ENCODE measurements around the gene RNF32.
"Not testable (repeated sequence)": the region's sequence is repeated elsewhere in the genome, so short reads cannot be mapped to it uniquely, and the experiment has no call there.

RNF32 gene

DNA sequence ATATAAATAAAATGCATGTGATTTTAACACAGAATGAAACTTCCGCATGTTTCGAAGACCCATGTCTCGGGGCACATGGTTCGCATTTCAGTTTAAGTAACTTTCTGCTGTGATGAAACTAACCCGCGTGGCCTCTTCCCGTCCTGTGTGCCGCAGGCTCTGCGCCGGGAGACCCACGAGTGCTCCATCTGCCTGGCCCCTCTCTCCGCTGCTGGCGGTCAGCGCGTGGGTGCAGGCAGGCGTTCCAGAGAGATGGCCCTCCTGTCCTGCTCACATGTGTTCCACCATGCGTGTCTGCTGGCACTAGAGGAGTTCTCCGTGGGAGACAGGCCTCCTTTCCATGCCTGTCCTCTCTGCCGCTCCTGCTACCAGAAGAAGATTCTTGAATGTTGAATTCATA lies 35.7 kb downstream of the RNF32 start:
- DNase-seq: no peak

DNA sequence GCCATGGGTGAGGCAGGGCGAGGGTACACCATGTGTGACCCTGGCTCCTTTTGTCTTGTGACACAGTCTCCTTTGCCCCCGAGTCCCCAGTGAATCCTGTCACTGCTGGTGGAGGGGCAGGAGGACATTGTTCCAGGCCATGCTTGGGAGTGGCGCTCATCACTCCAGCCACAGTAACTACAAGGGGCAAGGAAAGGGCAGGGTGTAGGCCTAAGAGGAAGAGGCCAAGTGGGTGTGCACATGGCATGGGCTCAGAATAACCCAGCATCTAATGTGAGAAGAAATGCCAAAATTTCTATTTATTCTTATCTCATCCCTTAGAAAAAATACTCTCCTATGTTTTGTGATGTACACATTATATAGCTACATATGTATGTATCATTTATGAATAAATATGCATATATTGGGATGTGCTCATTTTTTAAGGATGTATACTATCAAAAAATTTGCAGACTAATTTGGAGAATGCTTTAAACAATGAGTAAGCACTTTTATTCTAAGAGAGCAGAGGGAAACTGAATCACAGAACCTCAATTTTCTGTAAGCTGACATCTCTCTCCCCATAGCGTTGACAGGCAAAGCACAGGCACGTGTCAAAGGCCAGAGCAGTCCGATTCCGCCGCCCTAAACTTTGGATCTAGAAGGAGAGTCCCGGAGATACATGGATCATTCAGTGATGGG lies 36.9 kb downstream of the RNF32 start:
- DNase-seq: no peak

DNA sequence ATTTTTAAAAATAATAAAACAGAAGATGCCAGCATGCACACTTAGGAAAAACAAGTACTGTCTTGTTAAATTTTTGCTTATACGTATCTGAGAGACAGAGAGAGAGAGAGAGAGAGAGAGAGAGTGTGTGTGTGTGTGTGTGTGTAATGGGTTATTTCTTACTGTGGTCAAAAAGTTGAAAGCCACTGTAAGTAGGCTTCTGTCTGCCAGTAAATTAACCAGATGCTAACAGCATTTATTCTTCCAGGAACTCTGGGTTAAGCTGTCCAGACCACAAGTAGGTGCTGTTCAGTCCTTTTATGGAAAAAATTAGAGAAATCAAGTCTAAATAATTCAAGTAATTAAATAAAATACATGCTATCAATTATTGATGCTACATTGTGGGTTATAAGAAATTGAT lies 39.7 kb downstream of the RNF32 start:
- no peak for DNase-seq

DNA sequence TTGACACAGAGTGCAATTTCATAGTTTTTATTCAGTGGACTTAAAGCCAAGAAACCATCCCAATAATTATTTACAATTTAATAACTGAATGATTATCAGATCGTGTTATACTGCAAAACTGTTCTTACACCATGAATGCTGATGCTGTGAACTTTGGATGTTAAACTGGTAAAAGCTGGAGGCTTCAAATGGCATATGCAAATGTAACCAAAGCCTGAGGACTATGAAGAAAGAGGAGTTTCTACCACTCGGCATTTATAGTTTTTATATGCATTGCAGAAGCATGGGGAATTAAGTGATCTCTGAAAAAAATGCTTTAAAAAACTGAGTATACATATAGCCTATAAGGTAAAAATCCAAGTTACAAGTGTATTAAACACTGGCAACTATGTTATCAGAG lies 42.4 kb downstream of the RNF32 start:
- no peak for DNase-seq

DNA sequence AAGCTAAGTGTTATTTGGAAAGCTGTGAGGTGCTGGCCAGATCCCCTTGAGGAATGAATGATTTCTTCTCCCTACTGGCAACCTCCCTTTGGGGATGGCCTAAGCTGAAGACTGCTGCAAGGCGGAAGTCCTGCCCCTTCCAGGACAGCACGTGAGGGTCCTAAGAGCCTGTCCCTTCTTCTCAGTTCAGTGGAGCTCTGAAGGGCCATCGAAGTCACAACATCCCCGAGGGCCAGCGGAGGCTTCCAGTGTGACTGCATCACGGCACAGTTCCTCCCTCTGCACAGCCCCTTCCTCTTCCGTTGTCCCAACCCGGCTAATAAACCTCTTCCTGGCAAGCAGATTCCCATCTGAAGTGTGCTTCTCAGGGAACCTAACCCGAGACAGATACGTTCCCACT lies 43.7 kb downstream of the RNF32 start:
- DNase-seq: no peak

DNA sequence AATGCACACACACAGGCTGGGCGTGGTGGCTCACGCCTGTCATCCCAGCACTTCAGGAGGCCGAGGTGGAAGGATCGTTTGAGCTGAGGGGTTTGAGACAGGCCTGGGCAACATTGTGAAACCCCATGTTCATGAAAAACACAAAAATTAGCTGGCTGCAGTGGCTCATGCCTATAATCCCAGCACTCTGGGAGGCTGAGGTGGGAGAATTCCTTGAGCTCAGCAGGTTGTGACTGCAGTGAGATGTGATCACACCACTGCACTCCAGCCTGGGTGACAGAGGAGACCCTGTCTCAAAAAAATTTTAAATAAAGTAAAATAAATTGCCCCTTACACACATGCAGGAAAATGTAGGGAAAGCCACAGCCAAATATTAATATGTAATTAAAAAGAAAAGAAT lies 44.1 kb downstream of the RNF32 start:
- no peak for DNase-seq

DNA sequence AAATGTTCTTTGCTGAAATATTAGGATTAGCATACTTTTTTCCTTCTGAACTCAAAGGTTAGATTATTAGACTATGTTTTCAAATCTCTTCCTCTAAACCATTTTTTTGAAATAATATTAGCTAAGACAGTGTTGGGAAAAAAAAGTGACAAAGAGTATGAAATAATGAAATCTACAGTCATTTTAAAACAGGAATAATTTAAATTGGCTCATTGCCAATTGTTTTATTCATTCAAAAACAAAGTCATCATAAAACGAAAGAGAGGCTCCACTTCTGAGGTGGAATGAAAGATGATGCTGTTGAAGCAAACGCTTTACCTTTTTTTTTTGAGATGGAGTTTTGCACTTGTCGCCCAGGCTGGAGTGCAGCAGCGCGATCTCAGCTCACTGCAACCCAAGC lies 51.2 kb downstream of the RNF32 start:
- DNase-seq: no peak

DNA sequence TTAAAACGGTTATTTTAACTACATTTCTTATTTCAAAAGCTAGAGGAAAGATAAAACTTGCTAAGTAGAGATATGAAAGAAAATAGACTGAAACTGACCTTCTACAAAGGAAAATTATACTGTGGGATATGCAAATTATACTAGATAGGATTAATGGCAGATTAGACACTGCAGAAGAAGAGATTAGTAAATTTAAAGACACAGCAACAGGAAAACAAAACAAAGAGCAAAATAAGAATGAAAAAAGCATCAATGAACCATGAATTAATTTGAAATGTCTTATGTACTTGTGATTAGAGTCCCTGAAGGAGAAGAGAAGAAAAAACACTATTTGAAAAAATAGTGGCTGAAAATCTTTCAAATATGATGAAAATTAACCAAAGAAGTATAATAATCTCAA lies 52.3 kb downstream of the RNF32 start:
- DNase-seq: no peak

DNA sequence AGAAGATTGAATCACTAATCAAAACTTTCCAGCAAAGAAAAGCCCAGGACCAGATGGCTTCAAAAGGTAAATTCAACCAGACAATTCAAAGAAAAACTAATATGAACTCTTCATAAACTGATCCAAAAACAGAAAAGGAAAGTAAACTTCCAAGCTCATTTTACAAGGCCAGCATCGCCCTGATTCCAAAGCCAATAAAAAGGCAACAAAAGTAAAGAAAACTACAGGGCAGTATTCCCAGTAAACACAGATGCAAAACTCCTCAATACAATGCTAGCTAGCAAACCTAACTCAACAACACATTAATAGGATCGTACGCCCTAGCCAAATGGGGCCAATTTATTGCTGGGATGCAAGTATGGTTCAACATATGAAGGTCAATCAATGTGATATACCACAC lies 53.1 kb downstream of the RNF32 start:
- DNase-seq: no peak

DNA sequence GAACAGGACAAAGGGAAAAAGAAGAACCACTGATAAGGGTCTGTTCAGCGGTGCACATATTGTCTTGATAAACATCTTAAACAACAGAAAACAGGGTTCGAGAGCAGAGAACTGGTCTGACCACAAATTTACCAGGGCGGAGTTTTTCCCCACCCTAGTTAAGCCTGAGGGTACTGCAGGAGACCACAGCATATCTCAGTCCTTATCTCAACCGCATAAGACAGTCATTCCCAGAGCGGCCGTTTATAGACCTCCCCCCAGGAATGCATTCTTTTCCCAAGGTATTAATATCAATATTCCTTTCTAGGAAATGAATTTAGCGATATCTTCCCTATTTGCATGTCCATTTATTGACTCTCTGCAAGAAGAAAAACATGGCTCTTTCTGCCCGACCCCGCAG lies 56.7 kb downstream of the RNF32 start:
- DNase-seq: not testable (repeated sequence)

DNA sequence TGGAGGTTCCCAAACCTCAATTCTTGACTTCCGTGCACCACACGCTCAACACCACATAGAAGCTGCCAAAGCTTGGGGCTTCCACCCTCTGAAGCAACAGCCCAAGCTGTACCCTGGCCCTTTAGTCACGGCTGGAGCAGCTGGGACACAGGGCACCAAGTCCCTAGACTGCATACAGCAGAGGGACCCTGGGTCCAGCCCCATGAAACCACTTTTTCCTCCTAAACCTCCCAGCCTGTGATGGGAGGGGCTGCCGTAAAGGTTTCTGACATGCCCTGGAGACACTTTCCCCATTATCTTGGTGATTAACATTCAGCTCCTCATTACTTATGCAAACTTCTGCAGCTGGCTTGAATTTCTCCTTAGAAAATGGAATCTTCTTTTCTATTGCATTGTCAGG lies 57.9 kb downstream of the RNF32 start:
- not testable (repeated sequence) for DNase-seq

DNA sequence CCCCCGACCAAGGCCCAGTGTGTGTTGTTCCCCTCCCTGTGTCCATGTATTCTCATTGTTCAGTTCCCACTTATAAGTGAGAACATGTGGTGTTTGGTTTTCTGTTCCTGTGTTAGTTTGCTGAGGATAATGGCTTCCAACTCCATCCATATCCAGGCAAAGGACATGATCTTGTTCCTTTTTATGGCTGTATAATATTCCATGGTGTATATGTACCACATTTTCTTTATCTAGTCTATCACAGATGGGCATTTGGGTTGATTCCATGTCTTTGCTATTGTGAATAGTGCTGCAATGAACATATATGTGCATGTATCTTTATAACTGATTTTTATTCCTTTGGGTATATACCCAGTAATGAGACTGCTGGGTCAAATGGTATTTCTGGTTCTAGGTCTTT lies 61.2 kb downstream of the RNF32 start:
- DNase-seq: not testable (repeated sequence)

DNA sequence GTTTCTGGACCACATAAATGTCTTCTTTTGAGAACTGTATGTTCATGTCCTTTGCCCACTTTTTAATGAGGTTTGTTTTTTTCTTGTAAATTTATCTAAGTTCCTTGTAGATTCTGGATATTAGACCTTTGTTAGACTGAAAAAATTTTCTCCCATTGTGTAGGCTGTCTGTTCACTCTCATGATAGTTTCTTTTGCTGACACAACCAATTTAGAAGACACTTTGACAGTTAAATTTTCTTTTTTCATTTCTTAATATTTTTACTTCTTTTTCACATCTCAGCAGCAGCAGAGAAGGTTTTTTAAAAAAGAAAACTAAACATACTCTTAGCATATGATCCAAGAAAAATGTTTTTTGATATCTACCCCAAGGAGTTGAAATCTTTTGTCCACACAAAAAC lies 61.8 kb downstream of the RNF32 start:
- no peak for DNase-seq

DNA sequence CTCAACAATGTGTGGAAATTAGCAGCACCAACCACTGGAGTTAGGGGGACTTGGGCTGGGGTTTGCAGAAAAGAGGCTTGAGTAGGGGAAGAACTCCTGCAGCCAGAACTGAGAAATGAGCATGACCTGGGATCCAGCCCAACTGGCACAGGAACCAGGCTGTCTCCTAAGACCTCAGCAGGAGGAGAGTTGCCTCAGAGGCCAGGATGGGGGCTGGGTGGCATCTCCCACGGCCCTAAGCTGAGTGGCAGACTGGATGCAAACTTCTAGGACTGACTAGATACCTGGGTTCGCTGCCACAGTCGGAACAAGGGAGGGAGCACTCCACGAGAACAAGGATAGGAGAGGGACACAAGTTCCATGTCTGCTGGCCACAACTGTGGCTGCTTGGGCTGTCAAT lies 62.6 kb downstream of the RNF32 start:
- no peak for DNase-seq

DNA sequence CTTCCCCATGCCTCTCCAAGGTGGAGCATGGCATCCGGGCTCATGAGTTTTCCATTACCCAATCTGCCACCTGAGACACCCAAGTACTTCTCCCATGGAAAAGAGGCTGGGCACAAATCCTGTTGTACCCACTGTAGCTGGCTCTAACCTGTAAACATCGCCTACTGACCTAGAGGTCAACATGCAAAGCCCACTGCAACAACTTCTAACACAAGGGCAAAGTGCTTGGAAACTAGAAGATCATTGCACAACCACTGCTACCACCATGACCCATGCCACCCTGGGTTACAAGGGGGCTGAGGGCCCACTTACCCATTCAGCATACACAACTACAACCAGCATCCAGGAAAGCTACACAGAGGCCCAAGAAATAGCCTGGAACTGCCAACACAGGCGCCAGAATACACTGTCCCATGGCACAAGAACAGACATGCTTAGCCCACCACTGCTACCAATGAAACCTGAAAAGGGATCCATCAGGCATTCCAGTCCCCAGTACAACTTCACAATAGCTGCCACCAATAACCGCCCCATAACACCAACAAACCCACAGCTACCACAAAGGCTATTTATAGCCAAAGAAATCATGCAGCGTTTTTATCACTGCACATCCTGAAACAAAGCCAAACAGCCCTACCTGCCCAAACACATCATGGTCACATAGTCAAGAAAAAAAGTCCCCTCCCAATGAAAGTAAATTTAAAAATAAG lies 63.4 kb downstream of the RNF32 start:
- no peak for DNase-seq

DNA sequence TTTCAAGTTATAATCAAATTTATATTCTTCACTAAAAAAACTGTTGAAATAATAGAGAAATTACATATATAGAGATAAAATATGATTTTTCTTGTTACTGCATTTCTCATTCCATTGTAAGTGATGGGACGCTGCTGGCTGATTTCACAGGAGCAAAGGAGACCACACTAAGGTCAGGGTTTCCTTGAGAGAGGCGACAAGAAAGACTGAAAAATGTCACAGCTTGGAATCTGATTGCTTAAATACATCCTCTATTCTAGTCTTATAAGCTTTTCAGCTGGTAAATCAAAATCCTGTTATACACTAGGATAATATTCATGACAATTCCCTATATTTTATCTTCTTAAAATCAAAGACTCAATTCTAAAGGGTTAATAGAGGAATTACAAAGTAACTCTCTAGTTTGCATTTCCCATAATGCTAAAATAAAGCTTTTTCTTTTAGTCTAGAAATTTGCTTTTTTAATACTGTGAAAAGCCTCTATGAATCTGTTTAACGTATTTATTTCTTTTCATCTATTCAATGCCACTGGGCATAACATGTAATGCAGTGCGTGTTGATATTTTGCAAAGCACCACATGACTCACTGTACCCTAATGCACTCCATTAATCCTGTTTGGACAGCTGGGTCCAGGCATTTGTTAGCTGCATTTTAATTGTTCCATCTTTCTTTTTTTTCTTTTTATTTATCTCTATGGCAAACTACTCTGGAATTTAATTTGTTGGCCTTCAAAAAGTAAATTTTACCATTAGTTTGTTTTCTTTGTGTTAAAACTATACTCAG lies 81.7 kb downstream of the RNF32 start:
- no peak for DNase-seq

DNA sequence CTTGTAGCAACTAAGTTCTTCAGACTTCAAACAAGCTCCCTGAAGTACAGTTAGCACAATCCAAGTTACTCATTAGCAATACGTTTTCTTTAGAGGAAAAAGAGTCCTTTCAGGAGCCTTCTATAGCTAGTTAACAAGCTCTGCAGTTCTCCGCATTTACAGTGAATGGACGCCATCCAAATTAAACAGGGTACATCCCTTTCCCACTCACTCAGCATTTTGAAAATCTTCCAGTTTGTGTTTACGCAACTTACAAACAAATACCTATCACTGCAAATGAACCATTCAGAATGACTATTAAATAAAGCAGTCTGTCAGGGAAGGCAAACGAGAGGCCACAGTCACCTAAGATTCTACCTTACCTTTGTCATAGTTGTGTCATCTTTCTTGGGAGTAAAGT lies 84.5 kb downstream of the RNF32 start:
- DNase-seq: no peak

DNA sequence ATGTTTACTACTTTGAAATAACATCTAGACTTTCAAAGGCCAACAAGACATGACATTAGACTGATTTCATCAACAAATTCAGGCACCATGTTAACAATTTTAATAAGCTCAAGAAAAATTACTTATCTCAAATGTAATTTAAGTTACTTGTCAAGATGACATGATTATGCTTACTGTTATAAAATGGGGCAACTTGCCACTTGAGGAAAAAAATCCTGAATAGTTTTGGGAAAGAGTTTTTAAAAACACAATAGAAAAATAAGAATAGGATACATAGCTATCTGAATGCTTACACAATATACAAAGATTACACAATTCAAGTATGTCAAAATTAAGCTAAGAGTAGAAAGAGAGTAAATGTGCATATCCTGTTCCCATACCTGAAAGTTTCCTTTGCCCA lies 85.4 kb downstream of the RNF32 start:
- DNase-seq: no peak
